Measurements from ENCODE around the gene PLEKHM1. TPM values are rescaled to one million over a fixed set of nuclear protein-coding genes. Genes with fewer than 3 reads are reported as not detected.

The PLEKHM1 gene
- total and polyA plus RNA-seq, 11 donors, result 11.1 to 48.0 (median 30.4) TPM

DNA sequence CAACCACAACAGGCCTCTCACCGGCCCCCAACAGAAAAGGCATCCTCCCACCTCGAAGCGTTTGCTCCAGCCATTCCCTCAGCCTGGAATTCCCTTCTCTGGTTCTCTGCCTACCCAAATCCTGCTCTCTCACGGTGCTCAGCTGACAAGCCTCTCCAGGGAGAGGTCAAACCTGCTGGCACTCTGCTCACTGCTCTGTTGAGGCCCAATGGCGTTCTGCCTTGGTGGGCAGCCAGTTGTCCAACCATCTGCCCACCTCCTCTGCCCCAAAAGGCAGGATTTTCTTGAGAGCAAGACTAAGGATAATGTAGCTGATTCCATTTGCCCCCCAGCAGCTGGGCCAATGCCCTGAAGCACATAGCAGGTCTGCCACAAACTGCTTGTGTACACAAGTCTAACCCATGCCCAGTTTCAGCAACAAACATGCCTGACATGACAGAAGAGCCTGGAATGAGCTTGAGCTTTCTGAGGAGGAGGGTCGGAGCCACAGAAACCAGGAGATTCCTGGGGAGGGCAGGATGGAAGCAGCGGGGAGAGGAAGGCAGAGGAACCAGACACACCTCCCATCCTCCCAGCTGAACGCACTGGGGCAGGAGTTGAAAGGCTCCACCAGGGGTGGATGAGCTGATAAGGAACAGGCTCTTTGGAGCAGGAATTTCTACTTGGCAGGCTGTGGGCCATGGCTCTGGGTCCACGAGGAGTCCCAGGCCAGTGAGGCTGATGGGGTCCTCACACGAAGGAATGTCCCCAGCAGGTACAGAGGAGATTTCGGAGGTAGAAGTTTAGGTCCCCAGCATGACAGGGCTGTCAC, 81.7 kb downstream of the PLEKHM1 start:
- peak overlapping the region in 11 of 12 donors; percentile 2 to 96 (median 41) for H3K27ac ChIP-seq
- H3K9me3 ChIP-seq, result no peaks in the 10 kb centered on the region
- TF ChIP-seq POLR2A (IDR thresholded peaks at IDR 0.05), result no peak
- TF ChIP-seq, protein P1, sequence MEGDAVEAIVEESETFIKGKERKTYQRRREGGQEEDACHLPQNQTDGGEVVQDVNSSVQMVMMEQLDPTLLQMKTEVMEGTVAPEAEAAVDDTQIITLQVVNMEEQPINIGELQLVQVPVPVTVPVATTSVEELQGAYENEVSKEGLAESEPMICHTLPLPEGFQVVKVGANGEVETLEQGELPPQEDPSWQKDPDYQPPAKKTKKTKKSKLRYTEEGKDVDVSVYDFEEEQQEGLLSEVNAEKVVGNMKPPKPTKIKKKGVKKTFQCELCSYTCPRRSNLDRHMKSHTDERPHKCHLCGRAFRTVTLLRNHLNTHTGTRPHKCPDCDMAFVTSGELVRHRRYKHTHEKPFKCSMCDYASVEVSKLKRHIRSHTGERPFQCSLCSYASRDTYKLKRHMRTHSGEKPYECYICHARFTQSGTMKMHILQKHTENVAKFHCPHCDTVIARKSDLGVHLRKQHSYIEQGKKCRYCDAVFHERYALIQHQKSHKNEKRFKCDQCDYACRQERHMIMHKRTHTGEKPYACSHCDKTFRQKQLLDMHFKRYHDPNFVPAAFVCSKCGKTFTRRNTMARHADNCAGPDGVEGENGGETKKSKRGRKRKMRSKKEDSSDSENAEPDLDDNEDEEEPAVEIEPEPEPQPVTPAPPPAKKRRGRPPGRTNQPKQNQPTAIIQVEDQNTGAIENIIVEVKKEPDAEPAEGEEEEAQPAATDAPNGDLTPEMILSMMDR (IDR thresholded peaks at IDR 0.05), result no peak
- ATAC-seq (peak in 2 of 4 donors; percentile 6 to 13), DNase-seq (no peak)
- intact Hi-C loops (cut with DNase I), result no loop called here
- 39 to 51% (median 42%) methylated on average over 10 to 11 of the region's 11 CpGs for WGBS, 4 donors
- H3K27me3 ChIP-seq, result no peaks in the 10 kb centered on the region
- peaks cover 6 to 82% (median 58%) of the 10 kb centered on the region in 12 donors for H3K4me1 ChIP-seq
- peaks cover 0 to 26% (median 16%) of the 10 kb centered on the region in 9 donors for H3K36me3 ChIP-seq
- H3K4me3 ChIP-seq, result peak overlapping the region in 8 of 12 donors; percentile 31 to 77 (median 48)

DNA sequence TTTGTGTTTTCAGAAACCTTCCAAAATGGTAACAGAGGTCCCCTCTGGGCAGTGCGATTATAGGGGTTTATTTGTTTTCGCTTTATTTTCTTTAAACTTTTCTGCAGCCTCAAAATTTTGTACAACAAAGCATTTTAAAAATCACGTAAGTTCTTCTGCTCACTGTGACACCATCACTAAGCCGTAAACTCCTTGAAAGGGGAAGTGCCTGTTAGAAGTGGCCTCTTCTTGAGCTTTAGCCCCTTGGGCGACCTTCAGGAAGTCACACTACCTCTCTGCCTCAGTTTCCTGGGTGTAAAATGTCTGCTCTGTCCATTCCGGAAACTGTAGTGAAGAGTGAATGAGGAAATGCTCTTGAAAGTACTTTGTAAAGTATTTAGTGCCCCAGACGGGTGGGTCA, 84.4 kb downstream of the PLEKHM1 start:
- peaks cover 0 to 53% (median 44%) of the 10 kb centered on the region in 9 donors for H3K36me3 ChIP-seq
- 85 to 90% (median 87%) methylated on average over 7 of the region's 7 CpGs for WGBS, 4 donors
- ATAC-seq, result no peak

DNA sequence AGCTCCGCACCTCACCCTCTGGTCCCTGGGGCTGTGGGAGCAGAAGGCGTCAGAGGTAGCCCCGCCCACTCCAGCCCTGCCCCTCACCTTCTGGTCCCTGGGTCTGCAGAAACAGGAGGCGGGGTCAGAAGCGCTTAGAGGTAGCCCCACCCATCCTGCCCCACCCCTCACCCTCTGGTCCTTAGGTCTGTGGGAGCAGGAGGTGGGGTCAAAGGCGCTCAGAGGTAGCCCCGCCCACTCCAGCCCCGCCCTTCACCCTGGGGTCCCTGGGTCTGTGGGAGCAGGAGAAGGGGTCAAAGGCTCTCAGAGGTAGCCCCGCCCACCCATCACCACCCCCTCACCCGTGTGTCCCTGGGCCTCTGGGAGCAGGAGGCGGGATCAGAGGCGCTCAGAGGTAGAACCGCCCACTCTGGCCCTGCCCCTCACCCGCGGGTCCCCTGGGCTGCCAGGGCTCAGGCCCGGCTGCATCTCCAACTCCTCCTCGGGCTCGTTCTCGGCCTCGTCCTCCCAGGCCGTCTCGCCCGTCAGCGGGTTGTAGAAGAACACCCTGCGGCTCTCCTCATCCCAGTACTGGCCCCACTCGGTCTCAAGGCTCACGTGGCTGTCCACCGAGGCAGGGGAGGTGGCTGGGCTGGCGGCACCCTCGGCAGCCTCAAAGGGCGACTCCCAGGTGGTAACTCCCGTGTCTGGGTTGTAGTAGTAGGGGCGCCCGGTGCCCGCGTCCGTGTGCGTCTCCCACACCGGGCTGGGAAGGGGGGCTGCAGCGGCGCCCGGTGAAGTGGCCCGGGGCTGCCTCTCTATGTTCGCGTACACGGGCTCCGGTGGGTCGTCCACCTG, 85.1 kb downstream of the PLEKHM1 start:
- Histone ChIP-seq H3K36me3 (peaks cover 0 to 59% (median 49%) of the 10 kb centered on the region in 9 donors), H3K27ac (no peak overlapping the region), H3K4me3 (peak overlapping the region in 6 of 12 donors; percentile 13 to 31 (median 24)), H3K27me3 (no peaks in the 10 kb centered on the region), H3K4me1 (peaks cover 0 to 49% (median 34%) of the 10 kb centered on the region in 12 donors), H3K9me3 (no peaks in the 10 kb centered on the region)
- ATAC-seq (peak in 2 of 4 donors; percentile 19 to 40), DNase-seq (peak in 1 of 5 donors; percentile 33)
- intact Hi-C loops (cut with DNase I), result no loop called here
- WGBS, 4 donors, result 59 to 67% (median 63%) methylated on average over 25 to 48 of the region's 48 CpGs
- TF ChIP-seq POLR2A (IDR thresholded peaks at IDR 0.05), result no peak
- TF ChIP-seq, protein P1 (IDR thresholded peaks at IDR 0.05), result no peak

More for the DNA sequence above, 84.4 kb downstream of the PLEKHM1 start:
- Histone ChIP-seq H3K4me1 (peaks cover 4 to 55% (median 40%) of the 10 kb centered on the region in 12 donors), H3K27ac (no peak overlapping the region), H3K4me3 (peak overlapping the region in 2 of 12 donors; percentile 25 to 26), H3K27me3 (no peaks in the 10 kb centered on the region), H3K9me3 (no peaks in the 10 kb centered on the region)
- DNase-seq, result no peak
- TF ChIP-seq POLR2A (IDR thresholded peaks at IDR 0.05), result no peak
- TF ChIP-seq, protein P1 (IDR thresholded peaks at IDR 0.05), result no peak
- intact Hi-C loops (cut with DNase I), result no loop called here

DNA sequence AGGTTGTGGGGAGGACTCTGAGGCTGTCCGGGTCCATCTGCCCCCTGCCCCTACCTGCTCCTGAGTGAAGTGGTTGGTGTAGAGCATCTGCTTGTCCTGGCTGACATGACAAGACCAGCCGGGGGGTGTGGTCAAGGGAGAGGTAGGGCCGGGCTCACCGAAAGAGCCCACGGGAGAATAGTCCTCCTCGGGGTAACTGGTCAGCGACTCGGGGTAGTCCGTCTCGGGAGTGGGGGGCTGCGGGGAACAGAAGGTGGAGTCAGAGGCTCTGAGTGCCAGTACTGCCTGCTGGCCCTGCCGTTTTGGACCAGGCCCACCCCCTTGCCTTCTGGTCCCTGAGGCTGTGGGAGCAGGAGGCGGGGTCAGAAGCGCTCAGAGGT, 85.7 kb downstream of the PLEKHM1 start:
- ATAC-seq (no peak), DNase-seq (peak in 1 of 5 donors; percentile 22)
- H3K36me3 ChIP-seq, result peaks cover 0 to 66% (median 50%) of the 10 kb centered on the region in 9 donors
- intact Hi-C loops (cut with DNase I), result no loop called here
- H3K4me3 ChIP-seq, result no peak overlapping the region
- H3K27ac ChIP-seq, result no peak overlapping the region
- 73 to 77% (median 76%) methylated on average over 12 to 14 of the region's 14 CpGs for whole genome bisulfite sequencing, 4 donors
- H3K4me1 ChIP-seq, result peaks cover 0 to 45% (median 28%) of the 10 kb centered on the region in 12 donors
- no peaks in the 10 kb centered on the region for H3K9me3 ChIP-seq
- TF ChIP-seq, protein P1 (IDR thresholded peaks at IDR 0.05), result no peak
- no peak for TF ChIP-seq POLR2A (IDR thresholded peaks at IDR 0.05)
- no peaks in the 10 kb centered on the region for H3K27me3 ChIP-seq

All from heart left ventricle (tissue), 16 donors.